Stimulated activated CD8-positive, alpha-beta memory T cell treated with anti-CD3 and anti-CD28 coated beads, Interleukin-7, amount 100 ng/mL, for 4 hours (primary cell): ENCODE measurements around the gene LEMD1.
"Not testable (repeated sequence)": the region's sequence is repeated elsewhere in the genome, so short reads cannot be mapped to it uniquely, and the experiment has no call there.

Experiments used
- DNase-seq, 2 donors: peaks; one replicate each; pipeline ENCODE4 v3.0.0-alpha.2; 2020; ENCODE audit warnings: low read depth in 2 of 2

Gene LEMD1

DNA sequence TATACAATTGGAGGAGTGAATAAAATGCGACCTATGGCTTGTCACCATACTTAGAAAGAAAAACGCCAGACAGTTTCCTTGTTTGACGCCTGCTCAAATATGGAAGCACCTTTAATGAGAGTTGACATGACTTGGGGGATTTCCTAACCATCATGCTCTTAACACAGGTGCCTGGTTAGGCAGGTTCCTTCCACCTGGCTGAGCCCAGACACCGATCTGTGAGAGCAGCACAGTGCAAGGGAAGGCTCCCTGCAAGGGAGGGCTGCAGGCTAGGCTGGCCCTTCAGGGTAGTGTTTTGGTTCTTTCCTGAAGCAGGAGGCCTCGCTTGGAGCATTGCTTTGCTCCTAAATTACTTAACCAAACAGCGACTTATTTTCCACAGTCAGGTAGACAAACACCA lies 40.6 kb downstream of the LEMD1 start:
- no peak for DNase-seq

- no peak for DNase-seq
Observed at GRCh38 chr1:205380882-205381281, 41.0 kb downstream of the LEMD1 start.

DNA sequence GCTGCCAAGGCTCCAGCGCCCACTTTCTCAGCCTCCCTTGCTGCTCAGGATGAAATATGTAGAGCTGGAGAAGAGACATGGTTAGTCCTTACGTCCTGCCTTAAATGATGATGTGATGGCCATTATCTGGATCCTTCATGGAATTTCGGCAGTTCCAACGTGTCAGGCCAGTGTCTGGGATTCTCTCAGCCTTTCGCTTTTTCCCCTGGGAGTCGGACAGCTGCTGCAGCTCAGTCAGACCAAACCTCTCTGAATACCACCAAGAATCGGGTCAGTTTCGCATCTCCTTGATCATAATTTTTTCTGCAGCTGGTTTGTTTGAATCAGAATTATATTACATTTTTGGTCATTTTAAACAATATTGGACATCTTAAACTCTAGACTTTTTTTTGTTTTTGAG lies 42.8 kb downstream of the LEMD1 start:
- DNase-seq: no peak

- DNase-seq: no peak
Observed at GRCh38 chr1:205377355-205377754, 44.5 kb downstream of the LEMD1 start.

DNA sequence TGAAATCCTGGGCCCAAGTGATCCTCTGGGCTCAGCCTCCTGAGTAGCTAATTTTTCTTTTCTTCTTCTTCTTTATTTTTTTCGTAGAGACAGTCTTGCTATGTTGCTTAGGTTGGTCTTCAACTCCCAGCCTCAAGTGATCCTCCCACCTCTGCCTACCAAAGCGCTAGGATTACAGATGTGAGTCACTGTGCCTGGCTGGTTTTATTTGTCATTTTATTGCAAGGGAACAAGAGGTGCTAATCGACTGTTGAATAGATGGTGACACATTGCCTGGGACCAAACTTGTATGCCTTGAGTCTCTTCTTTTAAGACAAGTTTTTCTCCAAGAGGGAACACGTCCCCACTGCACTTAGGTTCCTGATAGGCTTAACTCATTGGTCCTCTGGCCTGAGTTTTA lies 45.1 kb downstream of the LEMD1 start:
- no peak for DNase-seq

DNA sequence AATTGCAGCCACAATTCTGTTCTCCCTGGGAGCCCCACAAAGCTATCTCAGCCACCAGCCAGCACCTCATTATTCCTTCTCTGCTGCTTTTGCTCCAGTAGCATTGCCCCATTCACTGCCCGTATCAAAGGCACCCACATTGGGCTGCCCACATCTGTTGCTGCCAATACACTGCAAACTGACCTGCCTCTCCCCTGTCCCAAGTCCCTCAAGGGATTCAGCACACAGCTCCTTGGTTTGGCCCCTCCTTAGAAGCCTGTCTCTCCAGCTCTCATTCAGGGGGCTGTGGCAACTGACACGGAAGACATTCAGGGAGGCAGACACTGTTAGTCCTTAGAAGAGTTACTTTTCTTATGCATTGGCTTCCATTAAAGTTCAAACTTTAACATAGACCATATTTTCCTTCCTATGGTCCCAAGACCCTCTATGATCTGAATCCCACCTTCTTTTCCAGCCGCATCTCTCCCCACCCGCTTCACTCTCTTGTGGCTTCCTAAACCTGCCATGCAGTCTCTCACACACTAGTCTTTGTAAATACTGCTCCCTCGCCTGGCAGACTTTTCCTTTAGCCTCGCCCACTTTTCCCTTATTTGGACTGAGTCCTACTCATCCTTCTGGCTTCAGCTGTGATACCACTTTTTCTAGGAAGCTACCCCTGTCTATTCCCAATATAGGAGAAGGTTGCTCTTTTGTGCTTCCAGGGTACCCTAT lies 45.9 kb downstream of the LEMD1 start:
- no peak for DNase-seq

DNA sequence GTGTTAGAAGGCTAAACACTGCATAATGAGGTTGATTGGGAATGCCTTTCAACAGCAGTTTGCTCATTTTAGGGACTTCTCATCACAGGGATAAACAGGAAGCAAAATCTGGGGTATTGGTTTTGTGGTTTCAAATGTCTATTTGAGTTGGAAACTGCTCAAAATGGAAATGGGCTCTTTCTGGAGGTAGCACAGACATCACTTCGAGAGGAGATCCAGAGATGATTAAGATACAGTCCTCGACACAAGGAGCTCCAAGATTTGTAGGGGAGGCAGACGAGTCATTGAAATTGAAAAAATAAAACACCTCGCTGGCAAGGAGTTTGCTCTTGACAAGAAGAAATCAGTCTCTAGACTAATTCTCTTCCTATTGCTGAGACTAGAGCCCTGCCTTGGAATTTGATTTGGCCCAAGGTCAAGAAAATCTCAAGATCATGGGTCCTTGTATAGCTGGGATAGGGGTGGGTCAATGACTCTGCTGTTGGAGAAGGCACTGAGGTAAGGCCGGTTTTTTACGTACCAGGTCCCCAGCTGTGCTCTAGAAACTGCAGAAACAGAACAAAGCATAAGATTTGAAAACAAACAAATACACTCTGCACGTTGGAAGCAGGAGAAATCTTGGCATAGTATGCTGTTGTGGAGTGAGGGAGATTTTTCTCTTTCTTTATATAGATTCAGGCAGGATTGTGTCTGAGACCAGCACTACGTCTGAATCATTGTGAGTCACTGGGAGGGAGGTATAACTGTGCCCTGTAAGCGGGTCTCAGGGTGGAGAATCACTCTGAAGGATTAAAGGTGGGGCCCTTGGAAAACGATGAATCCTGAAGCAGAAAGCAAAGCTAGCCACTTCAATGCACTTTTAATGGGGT lies 47.4 kb downstream of the LEMD1 start:
- no peak for DNase-seq

- no peak for DNase-seq
Observed at GRCh38 chr1:205373798-205374175, 48.1 kb downstream of the LEMD1 start.

- DNase-seq: no peak
Observed at GRCh38 chr1:205373022-205373797, 48.6 kb downstream of the LEMD1 start.

GRCh38 chr1:205371871-205372660 lies 49.8 kb downstream of the LEMD1 start:
- DNase-seq: no peak

- DNase-seq: no peak
Observed at GRCh38 chr1:205370780-205371179, 51.1 kb downstream of the LEMD1 start.

DNA sequence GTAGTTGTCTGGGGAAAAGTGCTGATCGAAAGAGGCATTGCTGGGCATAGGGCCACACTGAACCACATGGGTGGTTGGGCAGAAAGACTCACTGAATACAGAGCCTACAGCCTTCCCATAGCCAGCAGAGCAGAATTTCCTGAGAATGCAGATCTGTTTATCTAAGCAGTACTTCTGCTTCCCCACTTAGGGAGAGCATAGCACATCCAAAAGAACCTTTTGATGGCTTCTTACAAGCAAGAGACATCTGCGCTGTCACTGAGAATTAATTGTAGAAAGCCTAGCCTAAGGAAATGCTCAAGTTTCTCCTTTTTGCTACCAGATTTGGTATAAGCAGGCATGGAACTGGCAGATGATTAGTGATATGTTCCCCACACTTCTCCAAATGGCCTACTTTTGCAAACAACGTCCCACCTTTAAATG lies 52.1 kb downstream of the LEMD1 start:
- no peak for DNase-seq

DNA sequence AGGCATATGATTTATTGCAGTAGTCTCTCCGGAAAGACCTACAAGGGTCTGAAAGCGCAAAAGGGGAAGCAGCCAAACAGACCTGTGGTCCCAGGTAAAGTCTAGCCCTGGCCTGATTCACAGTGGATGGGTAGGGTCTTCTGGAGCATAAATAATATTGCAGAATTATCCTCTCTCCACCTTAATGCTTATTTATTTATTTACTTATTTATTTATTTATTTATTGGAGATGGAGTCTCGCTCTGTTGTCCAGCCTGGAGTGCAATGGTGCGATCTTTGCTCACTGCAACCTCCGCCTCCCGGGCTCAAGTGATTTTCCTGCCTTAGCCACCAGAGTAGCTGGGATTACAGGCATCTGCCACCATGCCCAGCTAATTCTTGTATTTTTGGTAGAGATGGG lies 53.4 kb downstream of the LEMD1 start:
- no peak for DNase-seq

DNA sequence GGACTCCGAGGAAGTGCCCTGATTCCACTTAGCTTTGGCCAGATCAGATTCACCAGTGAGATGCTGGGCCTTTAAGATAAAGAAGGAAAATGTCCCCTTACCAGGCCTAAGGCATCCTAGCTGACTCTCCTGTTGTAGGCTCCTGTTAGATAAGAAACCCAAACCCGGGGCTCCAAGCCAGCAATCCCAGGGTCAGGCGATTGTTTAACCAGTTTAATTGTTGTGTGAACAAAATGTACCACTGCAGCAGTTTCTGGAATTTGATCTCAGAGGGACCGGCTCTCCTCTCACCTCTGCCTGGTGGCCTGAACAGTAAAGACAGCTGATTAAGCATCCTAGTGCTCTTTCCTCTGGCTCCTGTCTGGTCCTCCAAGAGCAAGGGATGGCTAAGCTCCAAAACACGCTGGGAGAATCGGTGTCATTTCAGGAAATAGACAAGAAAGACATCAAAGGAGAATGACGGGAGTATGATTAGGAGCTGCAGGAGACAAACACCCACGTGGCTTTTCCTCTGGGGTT lies 55.9 kb downstream of the LEMD1 start:
- no peak for DNase-seq

GRCh38 chr1:205365086-205365485 lies 56.8 kb downstream of the LEMD1 start:
- not testable (repeated sequence) for DNase-seq

- no peak for DNase-seq
Observed at GRCh38 chr1:205360891-205361290, 61.0 kb downstream of the LEMD1 start.

DNA sequence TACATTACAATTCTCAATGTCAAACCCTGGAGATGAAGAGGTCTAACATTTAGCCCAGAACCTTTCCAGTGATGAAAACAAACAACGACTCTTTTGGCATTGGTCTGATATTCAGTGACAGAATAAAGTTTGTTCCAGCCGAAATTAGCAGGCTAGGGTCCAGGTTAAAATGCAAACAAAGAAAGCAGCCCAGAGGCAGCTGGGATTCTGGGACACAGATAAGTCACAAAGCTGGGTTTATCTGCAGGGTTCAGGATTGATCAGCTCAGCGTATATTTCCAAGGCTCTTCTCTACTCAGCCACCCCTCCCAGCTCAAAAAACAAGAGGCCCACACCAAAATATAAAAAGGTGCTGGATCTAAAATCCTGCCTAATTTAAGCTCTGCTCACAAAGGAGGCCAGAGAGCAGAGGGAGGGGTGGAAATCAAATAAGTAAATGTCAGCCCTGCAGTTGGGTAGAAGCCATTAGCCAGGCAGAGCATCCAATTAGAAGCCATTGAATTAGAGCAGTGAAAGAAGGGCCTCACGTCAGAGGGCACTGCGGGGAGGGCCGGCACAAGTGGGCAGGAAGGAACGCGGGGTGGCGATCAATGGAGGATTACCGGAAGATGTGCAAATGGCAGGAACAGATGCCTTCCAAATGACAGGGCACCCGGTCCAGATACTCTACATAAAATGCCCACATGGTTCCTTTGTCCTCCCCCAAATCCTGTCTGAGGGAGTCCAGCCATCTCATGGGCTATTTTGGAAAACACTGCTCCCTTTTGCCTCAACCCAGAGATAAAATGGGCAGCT lies 61.9 kb downstream of the LEMD1 start:
- DNase-seq: no peak

- DNase-seq: no peak
Observed at GRCh38 chr1:205358579-205358978, 63.3 kb downstream of the LEMD1 start.

GRCh38 chr1:205357567-205357966 lies 64.3 kb downstream of the LEMD1 start:
- no peak for DNase-seq

DNA sequence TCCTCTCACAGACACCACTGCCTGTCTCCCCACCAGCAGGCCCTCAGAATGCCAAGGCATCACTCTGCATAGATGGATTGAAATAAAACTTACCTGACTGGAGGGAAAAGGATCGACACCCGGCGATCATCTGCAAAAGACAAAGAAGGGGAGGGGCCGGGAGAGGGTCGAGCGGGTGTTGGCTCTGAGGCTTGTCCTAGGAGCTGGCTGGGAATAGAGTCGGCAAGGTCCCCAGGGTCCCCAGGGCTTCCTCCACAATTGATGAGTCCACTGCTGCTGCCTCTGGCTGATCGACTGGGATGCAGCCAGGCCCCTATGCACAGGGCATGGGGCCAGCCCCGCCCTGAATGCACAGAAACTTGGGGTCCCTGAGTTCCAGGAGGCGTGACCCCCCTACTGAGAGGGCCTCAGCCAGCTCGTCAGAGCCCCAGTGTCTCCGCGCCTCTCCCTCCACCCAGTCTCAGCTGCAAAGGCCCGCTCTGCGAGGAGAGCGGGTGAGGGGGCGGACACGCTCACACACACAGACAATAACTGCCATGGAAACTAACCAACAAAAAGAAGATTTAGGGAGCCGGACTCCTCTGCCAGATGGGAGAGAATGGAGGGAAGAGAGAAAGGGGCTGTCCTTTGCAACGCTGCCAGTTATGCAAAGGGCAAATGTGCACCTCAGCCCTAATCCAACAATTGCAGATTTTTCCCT lies 65.3 kb downstream of the LEMD1 start, which contains the start of gene KLHDC8A:
KLHDC8A (minus strand) TSS at position 483 of the 700 bp plus-strand sequence. CDS start 13,318 bp downstream, outside the sequence.
- no peak for DNase-seq
